WERI-Rb-1 (cell line): ENCODE data around the gene USH1C.
A peak's percentile ranks its signal among the peaks of the same experiment; 100 is the strongest.

Experiments used
- DNase-seq: peaks from one replicate; pipeline ENCODE4 v3.0.0-alpha.2; 2020
- H3K27ac ChIP-seq: fragments of 250-450 bp; sonication (Bioruptor Pico); 2 replicates; pipeline ENCODE4 v1.5.1; 2020; ENCODE audit warnings: mild to moderate bottlenecking, moderate library complexity
- H3K27me3 ChIP-seq: fragments of 250-450 bp; sonication (Bioruptor Pico); 2 replicates; pipeline ENCODE4 v1.5.1; 2021; ENCODE audit warnings: mild to moderate bottlenecking, low read depth, moderate library complexity; ENCODE audit not compliant: insufficient read depth, severe bottlenecking
- H3K36me3 ChIP-seq: fragments of 250-450 bp; sonication (Bioruptor Pico); 2 replicates; pipeline ENCODE4 v1.5.1; 2020; ENCODE audit warnings: mild to moderate bottlenecking, moderate library complexity
- H3K4me3 ChIP-seq: 2 replicates; pipeline ENCODE4 v1.5.1; 2011; ENCODE audit warnings: low read depth, mild to moderate bottlenecking, control low read depth, low read length
- H3K9me3 ChIP-seq: fragments of 250-450 bp; sonication (Bioruptor Pico); 2 replicates; pipeline ENCODE4 v1.5.1; 2021; ENCODE audit warnings: mild to moderate bottlenecking, moderate library complexity; ENCODE audit not compliant: severe bottlenecking
- CTCF ChIP-seq: IDR thresholded peaks from 2 replicates; pipeline ENCODE4 v1.5.1; 2011; ENCODE audit warnings: low read depth, mild to moderate bottlenecking, control low read depth, inconsistent platforms, low read length

Gene USH1C

GRCh38 chr11:17579451-17579850, 35.2 kb upstream of the USH1C start:
- Histone ChIP-seq H3K4me3 (no peak overlapping the region), H3K36me3 (no peaks in the 10 kb centered on the region), H3K27me3 (no peaks in the 10 kb centered on the region), H3K9me3 (no peaks in the 10 kb centered on the region), H3K27ac (no peak overlapping the region)
- no peak for TF ChIP-seq CTCF
- no peak for DNase-seq

- Histone ChIP-seq H3K9me3 (no peaks in the 10 kb centered on the region), H3K4me3 (no peak overlapping the region), H3K27me3 (no peaks in the 10 kb centered on the region), H3K27ac (no peak overlapping the region), H3K36me3 (no peaks in the 10 kb centered on the region)
- no peak for DNase-seq
- no peak for TF ChIP-seq CTCF
These were observed 34.7 kb upstream of the USH1C start for GRCh38 chr11:17578958-17579357.

- no peak for DNase-seq
- no peaks in the 10 kb centered on the region for H3K36me3 ChIP-seq
- H3K27me3 ChIP-seq: no peaks in the 10 kb centered on the region
- no peak overlapping the region for H3K4me3 ChIP-seq
- TF ChIP-seq CTCF: no peak
- no peak overlapping the region for H3K27ac ChIP-seq
- no peaks in the 10 kb centered on the region for H3K9me3 ChIP-seq
These were observed 34.1 kb upstream of the USH1C start for GRCh38 chr11:17578296-17578695.

GRCh38 chr11:17575431-17576425, 31.5 kb upstream of the USH1C start:
- H3K27ac ChIP-seq: no peak overlapping the region
- H3K27me3 ChIP-seq: no peaks in the 10 kb centered on the region
- no peak for TF ChIP-seq CTCF
- DNase-seq: peak; percentile 59
- H3K9me3 ChIP-seq: no peaks in the 10 kb centered on the region
- H3K4me3 ChIP-seq: no peak overlapping the region
- H3K36me3 ChIP-seq: no peaks in the 10 kb centered on the region

- no peak for TF ChIP-seq CTCF
- no peaks in the 10 kb centered on the region for H3K9me3 ChIP-seq
These were observed 30.2 kb upstream of the USH1C start for GRCh38 chr11:17574141-17575091.

More at GRCh38 chr11:17574141-17575091, 30.2 kb upstream of the USH1C start:
- Histone ChIP-seq H3K27ac (no peak overlapping the region), H3K4me3 (no peak overlapping the region), H3K36me3 (no peaks in the 10 kb centered on the region), H3K27me3 (no peaks in the 10 kb centered on the region)
- no peak for DNase-seq
